Femur (tissue), 1 donor: ENCODE measurements around the gene MYH6.
"Not testable (repeated sequence)": the region's sequence is repeated elsewhere in the genome, so short reads cannot be mapped to it uniquely, and the experiment has no call there.

ENCODE experiments used
- DNase-seq: peaks from one replicate; pipeline ENCODE4 v3.0.0-alpha.2; 2017

The MYH6 gene

GRCh38 chr14:23407516-23408306 is at the start of gene MYH6:
Gene MYH6 (minus strand): TSS chr14:23408273. CDS start chr14:23407223, 1,050 bp downstream.
- DNase-seq, result no peak

GRCh38 chr14:23456883-23457586 is 49.0 kb upstream of the MYH6 start:
- DNase-seq, result not testable (repeated sequence)

- DNase-seq, result no peak
Measured at GRCh38 chr14:23454445-23454856, 46.4 kb upstream of the MYH6 start.

GRCh38 chr14:23452237-23452636 is 44.2 kb upstream of the MYH6 start:
- no peak for DNase-seq

- DNase-seq, result no peak
Measured at GRCh38 chr14:23450379-23450778, 42.3 kb upstream of the MYH6 start.

GRCh38 chr14:23449314-23449713 is 41.2 kb upstream of the MYH6 start:
- DNase-seq, result no peak

GRCh38 chr14:23447361-23448350 is 39.6 kb upstream of the MYH6 start:
- DNase-seq, result no peak

GRCh38 chr14:23446291-23446851 is 38.3 kb upstream of the MYH6 start:
- no peak for DNase-seq

GRCh38 chr14:23445773-23446172 is 37.7 kb upstream of the MYH6 start:
- DNase-seq, result no peak

- DNase-seq, result no peak
Measured at GRCh38 chr14:23444314-23444713, 36.2 kb upstream of the MYH6 start.

- no peak for DNase-seq
Measured at GRCh38 chr14:23443881-23444280, 35.8 kb upstream of the MYH6 start.

- DNase-seq, result no peak
Measured at GRCh38 chr14:23443411-23443812, 35.3 kb upstream of the MYH6 start.

GRCh38 chr14:23442721-23443356 is 34.8 kb upstream of the MYH6 start:
- no peak for DNase-seq

GRCh38 chr14:23441076-23441475 is 33.0 kb upstream of the MYH6 start:
- no peak for DNase-seq

- peak; percentile 3 for DNase-seq
Measured at GRCh38 chr14:23439107-23439835, 31.2 kb upstream of the MYH6 start.

- peak; percentile 28 for DNase-seq
Measured at GRCh38 chr14:23438101-23438971, 30.3 kb upstream of the MYH6 start.

GRCh38 chr14:23437133-23438100 is 29.3 kb upstream of the MYH6 start:
- peak; percentile 10 for DNase-seq

GRCh38 chr14:23436327-23437132 is 28.5 kb upstream of the MYH6 start:
- peak; percentile 29 for DNase-seq
